Glutamatergic neuron (in vitro differentiated cells): ENCODE results near the gene STXBP5. TPM values are rescaled to one million over a fixed set of nuclear protein-coding genes. Genes with fewer than 3 reads are reported as not detected.

Experiments
- DNase-seq: peaks from one replicate; pipeline ENCODE4 v3.0.0; 2022
- H3K27ac Mint-ChIP-seq: one replicate; pipeline ENCODE4 v1.8.0; 2020; ENCODE audit warnings: mild to moderate bottlenecking, mixed read lengths, inconsistent platforms; ENCODE audit not compliant: unreplicated experiment
- H3K27me3 Mint-ChIP-seq: one replicate; pipeline ENCODE4 v1.8.0; 2020; ENCODE audit warnings: mild to moderate bottlenecking, moderate library complexity, mixed read lengths, inconsistent platforms; ENCODE audit not compliant: unreplicated experiment
- H3K36me3 Mint-ChIP-seq: one replicate; pipeline ENCODE4 v1.8.0; 2020; ENCODE audit warnings: mild to moderate bottlenecking, mixed read lengths, inconsistent platforms; ENCODE audit not compliant: unreplicated experiment
- H3K4me1 Mint-ChIP-seq: one replicate; pipeline ENCODE4 v1.8.0; 2020; ENCODE audit warnings: mild to moderate bottlenecking, low read depth, mixed read lengths, inconsistent platforms; ENCODE audit not compliant: unreplicated experiment
- H3K4me3 Mint-ChIP-seq: one replicate; pipeline ENCODE4 v1.8.0; 2020; ENCODE audit warnings: mild to moderate bottlenecking, mixed read lengths, inconsistent platforms; ENCODE audit not compliant: unreplicated experiment
- H3K9me3 Mint-ChIP-seq: one replicate; pipeline ENCODE4 v1.8.0; 2020; ENCODE audit warnings: mild to moderate bottlenecking, moderate library complexity, mixed read lengths, inconsistent platforms; ENCODE audit not compliant: unreplicated experiment
- CTCF ChIP-seq: fragments of 200-600 bp; sonication (generic); IDR thresholded peaks from one replicate; pipeline ENCODE4 v1.5.0; 2021; ENCODE audit not compliant: partially characterized antibody, unreplicated experiment
- total RNA-seq: library from RNA; stranded (reverse); fragmentation: NEBNext Ultra II Directional; extraction: Animal tissue kit (Norgen Biotek cat#: 25700); gene quantifications from one replicate; pipeline ENCODE4 v1.2.1, GENCODE V29; 2021; ENCODE audit not compliant: unreplicated experiment

The STXBP5 gene
- total RNA-seq, 1 donor from 2014 or later: 14.6 TPM

GRCh38 chr6:147195987-147196386 lies 8.2 kb upstream of the STXBP5 start:
- Mint-ChIP-seq H3K4me3 (no peak overlapping the region), H3K9me3 (no peaks in the 10 kb centered on the region), H3K36me3 (no peaks in the 10 kb centered on the region), H3K27me3 (peaks cover 1% of the 10 kb centered on the region), H3K27ac (no peak overlapping the region), H3K4me1 (no peaks in the 10 kb centered on the region)
- no peak for TF ChIP-seq CTCF
- no peak for DNase-seq

- Mint-ChIP-seq H3K27ac (no peak overlapping the region), H3K4me3 (no peak overlapping the region), H3K36me3 (no peaks in the 10 kb centered on the region), H3K27me3 (peaks cover 11% of the 10 kb centered on the region), H3K4me1 (peaks cover 2% of the 10 kb centered on the region), H3K9me3 (peaks cover 11% of the 10 kb centered on the region)
- no peak for TF ChIP-seq CTCF
- no peak for DNase-seq
These were observed 3.5 kb upstream of the STXBP5 start for GRCh38 chr6:147200711-147201110.

- Mint-ChIP-seq H3K4me1 (peaks cover 7% of the 10 kb centered on the region), H3K36me3 (no peaks in the 10 kb centered on the region), H3K9me3 (peaks cover 13% of the 10 kb centered on the region), H3K27me3 (peaks cover 11% of the 10 kb centered on the region), H3K4me3 (peak overlapping the region; percentile 98), H3K27ac (peak overlapping the region; percentile 98)
- no peak for TF ChIP-seq CTCF
- DNase-seq: peak; percentile 22
These were observed 2.2 kb upstream of the STXBP5 start for GRCh38 chr6:147201885-147202515.

- TF ChIP-seq CTCF: no peak
- DNase-seq: peak; percentile 63
- Mint-ChIP-seq H3K9me3 (peaks cover 13% of the 10 kb centered on the region), H3K4me3 (peak overlapping the region; percentile 98), H3K27me3 (peaks cover 11% of the 10 kb centered on the region), H3K4me1 (peaks cover 7% of the 10 kb centered on the region), H3K27ac (peak overlapping the region; percentile 98), H3K36me3 (no peaks in the 10 kb centered on the region)
These were observed 1.5 kb upstream of the STXBP5 start for GRCh38 chr6:147202516-147203310.
